Astrocyte (in vitro differentiated cells and primary cell): Measurements from ENCODE around the gene RPP14. TPM values are rescaled to one million over a fixed set of nuclear protein-coding genes. Genes with fewer than 3 reads are reported as not detected.

Experiments
- DNase-seq: peaks from one replicate; pipeline ENCODE4 v3.0.0-alpha.2; 2010; ENCODE audit warnings: low read depth
- FAIRE-seq: peaks from 2 replicates; lab custom pipeline; 2011; peaks lifted over from hg19 to GRCh38; lab: Jason Lieb, UNC
- H2AFZ ChIP-seq: 2 replicates; pipeline ENCODE4 v1.6.0; 2012; ENCODE audit warnings: low read depth, low read length, inconsistent platforms
- H3K27ac ChIP-seq: 2 replicates; pipeline ENCODE4 v1.5.1; 2011; ENCODE audit warnings: low read depth, low read length, inconsistent platforms
- H3K27me3 ChIP-seq: 2 replicates; pipeline ENCODE4 v1.6.0; 2011; ENCODE audit warnings: low read length, inconsistent platforms; ENCODE audit not compliant: insufficient read depth
- H3K36me3 ChIP-seq: 2 replicates; pipeline ENCODE4 v1.5.1; 2011; ENCODE audit warnings: low read length, inconsistent platforms; ENCODE audit not compliant: insufficient read depth
- H3K4me1 ChIP-seq: 2 replicates; pipeline ENCODE4 v1.5.1; 2011; ENCODE audit warnings: low read length, inconsistent platforms; ENCODE audit not compliant: insufficient read depth
- H3K4me2 ChIP-seq: 2 replicates; pipeline ENCODE4 v1.6.0; 2012; ENCODE audit warnings: low read length, inconsistent platforms
- H3K4me3 ChIP-seq: 2 replicates; pipeline ENCODE4 v1.5.1; 2011; ENCODE audit warnings: low read depth, mild to moderate bottlenecking, low read length, inconsistent platforms; ENCODE audit not compliant: insufficient read depth
- H3K79me2 ChIP-seq: 2 replicates; pipeline ENCODE4 v1.6.0; 2012; ENCODE audit warnings: mild to moderate bottlenecking, low read length, inconsistent platforms; ENCODE audit not compliant: insufficient read depth
- H3K9ac ChIP-seq: 2 replicates; pipeline ENCODE4 v1.6.0; 2012; ENCODE audit warnings: mild to moderate bottlenecking, low read length, inconsistent platforms
- H3K9me3 ChIP-seq: 2 replicates; pipeline ENCODE4 v1.5.1; 2012; ENCODE audit warnings: low read depth, mild to moderate bottlenecking, low read length, inconsistent platforms; ENCODE audit not compliant: insufficient read depth
- H4K20me1 ChIP-seq: 2 replicates; pipeline ENCODE4 v1.6.0; 2012; ENCODE audit warnings: low read length, inconsistent platforms; ENCODE audit not compliant: insufficient read depth
- H3K27ac Mint-ChIP-seq: one replicate; pipeline ENCODE4 v1.8.0; 2021; ENCODE audit warnings: mild to moderate bottlenecking, mixed read lengths; ENCODE audit not compliant: unreplicated experiment
- H3K27me3 Mint-ChIP-seq: one replicate; pipeline ENCODE4 v1.8.0; 2021; ENCODE audit warnings: low read depth, mixed read lengths; ENCODE audit not compliant: unreplicated experiment
- H3K36me3 Mint-ChIP-seq: one replicate; pipeline ENCODE4 v1.8.0; 2021; ENCODE audit warnings: low read depth, mixed read lengths; ENCODE audit not compliant: unreplicated experiment
- H3K4me1 Mint-ChIP-seq: one replicate; pipeline ENCODE4 v1.8.0; 2021; ENCODE audit warnings: low read depth, mixed read lengths; ENCODE audit not compliant: unreplicated experiment
- H3K4me3 Mint-ChIP-seq: one replicate; pipeline ENCODE4 v1.8.0; 2021; ENCODE audit warnings: mild to moderate bottlenecking, moderate library complexity, mixed read lengths; ENCODE audit not compliant: unreplicated experiment
- H3K9me3 Mint-ChIP-seq: one replicate; pipeline ENCODE4 v1.8.0; 2021; ENCODE audit warnings: mild to moderate bottlenecking, mixed read lengths; ENCODE audit not compliant: unreplicated experiment
- EZH2 ChIP-seq: IDR thresholded peaks from 2 replicates; pipeline ENCODE4 v1.6.1; 2012; ENCODE audit warnings: mild to moderate bottlenecking, low read length, inconsistent platforms; ENCODE audit not compliant: insufficient read depth
- total RNA-seq: library from RNA; stranded (reverse); gene quantifications from 2 replicates; pipeline ENCODE4 v1.2.1, GENCODE V29; 2021
- TF ChIP-seq, protein P1 (sequence below): IDR thresholded peaks from 2 replicates; pipeline ENCODE4 v1.5.1; 2011; ENCODE audit warnings: low read depth, mild to moderate bottlenecking, inconsistent platforms, low read length, moderate library complexity; ENCODE audit not compliant: insufficient read depth

The RPP14 gene
- total RNA-seq, 1 donor from 2014 or later, result 22.2 TPM

DNA sequence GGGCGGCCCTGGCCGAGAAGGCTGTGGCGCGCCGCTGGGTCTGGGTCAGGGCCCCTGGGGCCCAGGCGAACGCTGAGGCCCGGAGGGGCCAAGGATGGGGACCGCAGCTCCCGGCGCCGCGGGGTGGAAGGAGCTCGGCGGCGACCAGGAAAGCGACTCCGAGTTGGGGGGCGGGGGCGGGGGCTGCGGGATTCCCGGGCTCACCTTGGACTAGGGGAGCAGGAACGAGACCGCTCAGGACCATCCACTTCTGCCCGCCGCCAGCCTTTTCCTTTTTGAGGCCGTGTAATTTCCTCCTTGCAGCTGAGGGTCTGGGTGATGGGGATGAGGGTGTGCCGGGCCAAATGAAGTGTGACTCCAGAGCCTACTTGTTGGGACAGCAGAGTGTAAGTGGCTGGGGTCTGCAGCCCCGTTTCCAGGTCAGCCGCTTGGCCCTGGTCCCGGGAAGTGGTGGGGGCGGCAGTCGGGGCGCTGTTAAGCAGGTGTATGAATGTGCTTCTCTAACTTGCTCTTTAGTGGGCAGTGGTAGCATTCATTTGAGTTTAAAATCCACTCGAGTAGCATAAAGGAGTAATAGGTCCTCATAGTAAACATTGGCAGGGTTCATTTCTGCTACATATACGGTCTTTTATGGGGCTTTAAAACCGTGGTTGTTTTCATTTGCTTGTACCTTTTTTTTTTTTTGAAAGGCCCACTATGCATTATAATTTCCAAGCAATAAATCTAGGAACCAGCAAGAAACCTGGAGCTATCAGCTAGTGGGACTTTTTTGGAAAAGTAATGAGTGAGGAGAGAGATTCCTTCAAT lies 27.4 kb downstream of the RPP14 start:
- H3K4me2 ChIP-seq, result peak overlapping the region; percentile 97
- no peak for TF ChIP-seq EZH2
- TF ChIP-seq, protein P1, sequence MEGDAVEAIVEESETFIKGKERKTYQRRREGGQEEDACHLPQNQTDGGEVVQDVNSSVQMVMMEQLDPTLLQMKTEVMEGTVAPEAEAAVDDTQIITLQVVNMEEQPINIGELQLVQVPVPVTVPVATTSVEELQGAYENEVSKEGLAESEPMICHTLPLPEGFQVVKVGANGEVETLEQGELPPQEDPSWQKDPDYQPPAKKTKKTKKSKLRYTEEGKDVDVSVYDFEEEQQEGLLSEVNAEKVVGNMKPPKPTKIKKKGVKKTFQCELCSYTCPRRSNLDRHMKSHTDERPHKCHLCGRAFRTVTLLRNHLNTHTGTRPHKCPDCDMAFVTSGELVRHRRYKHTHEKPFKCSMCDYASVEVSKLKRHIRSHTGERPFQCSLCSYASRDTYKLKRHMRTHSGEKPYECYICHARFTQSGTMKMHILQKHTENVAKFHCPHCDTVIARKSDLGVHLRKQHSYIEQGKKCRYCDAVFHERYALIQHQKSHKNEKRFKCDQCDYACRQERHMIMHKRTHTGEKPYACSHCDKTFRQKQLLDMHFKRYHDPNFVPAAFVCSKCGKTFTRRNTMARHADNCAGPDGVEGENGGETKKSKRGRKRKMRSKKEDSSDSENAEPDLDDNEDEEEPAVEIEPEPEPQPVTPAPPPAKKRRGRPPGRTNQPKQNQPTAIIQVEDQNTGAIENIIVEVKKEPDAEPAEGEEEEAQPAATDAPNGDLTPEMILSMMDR, result no peak
- H3K27ac Mint-ChIP-seq, result no peak overlapping the region
- DNase-seq (no peak), FAIRE-seq (no peak)
- peak overlapping the region; percentile 99 for H3K4me3 Mint-ChIP-seq
- H3K4me3 ChIP-seq, result peak overlapping the region; percentile 79
- H3K9ac ChIP-seq, result peak overlapping the region; percentile 87
- no peaks in the 10 kb centered on the region for H3K36me3 ChIP-seq
- peaks cover 39% of the 10 kb centered on the region for H3K79me2 ChIP-seq
- peak overlapping the region; percentile 54 for H3K27ac ChIP-seq
- H3K9me3 ChIP-seq, result no peaks in the 10 kb centered on the region
- peaks cover 18% of the 10 kb centered on the region for H3K4me1 Mint-ChIP-seq
- peaks cover 5% of the 10 kb centered on the region for H4K20me1 ChIP-seq
- no peaks in the 10 kb centered on the region for H3K27me3 ChIP-seq
- no peaks in the 10 kb centered on the region for H3K36me3 Mint-ChIP-seq
- H2AFZ ChIP-seq, result peak overlapping the region; percentile 36
- H3K27me3 Mint-ChIP-seq, result peaks cover 5% of the 10 kb centered on the region
- no peaks in the 10 kb centered on the region for H3K9me3 Mint-ChIP-seq
- peaks cover 24% of the 10 kb centered on the region for H3K4me1 ChIP-seq

- H3K4me1 ChIP-seq, result peaks cover 24% of the 10 kb centered on the region
- peaks cover 18% of the 10 kb centered on the region for H3K4me1 Mint-ChIP-seq
- peaks cover 39% of the 10 kb centered on the region for H3K79me2 ChIP-seq
- FAIRE-seq (no peak), DNase-seq (no peak)
- peak overlapping the region; percentile 99 for H3K4me3 Mint-ChIP-seq
- H3K36me3 Mint-ChIP-seq, result peaks cover 1% of the 10 kb centered on the region
- TF ChIP-seq EZH2, result no peak
- TF ChIP-seq, protein P1, result no peak
- no peaks in the 10 kb centered on the region for H3K27me3 ChIP-seq
- H3K27ac ChIP-seq, result no peak overlapping the region
- H3K27me3 Mint-ChIP-seq, result peaks cover 3% of the 10 kb centered on the region
- no peaks in the 10 kb centered on the region for H3K9me3 ChIP-seq
- H3K9me3 Mint-ChIP-seq, result no peaks in the 10 kb centered on the region
- H3K27ac Mint-ChIP-seq, result no peak overlapping the region
- peak overlapping the region; percentile 87 for H3K9ac ChIP-seq
- peak overlapping the region; percentile 97 for H3K4me2 ChIP-seq
- no peaks in the 10 kb centered on the region for H3K36me3 ChIP-seq
- H3K4me3 ChIP-seq, result peak overlapping the region; percentile 79
- no peak overlapping the region for H2AFZ ChIP-seq
- peaks cover 5% of the 10 kb centered on the region for H4K20me1 ChIP-seq
Observed at GRCh38 chr3:58334013-58334321, 27.9 kb downstream of the RPP14 start.

DNA sequence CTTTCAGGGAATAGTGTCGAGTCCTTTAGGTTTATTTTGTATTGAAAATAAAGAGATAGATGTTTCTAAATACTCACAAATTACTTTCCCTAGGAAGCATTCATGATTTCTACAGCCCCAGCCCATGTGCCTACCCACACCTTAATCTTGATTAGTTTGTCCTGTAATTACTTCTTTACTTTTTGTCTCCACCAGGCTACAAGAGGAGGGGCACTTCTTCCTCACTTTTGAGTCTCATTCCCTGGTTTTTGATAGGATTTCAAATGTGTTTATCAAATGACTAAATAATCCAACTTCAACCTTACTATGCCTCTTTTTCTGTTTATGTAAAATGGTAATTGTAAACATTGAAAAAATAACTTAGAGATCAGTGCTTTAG lies 28.4 kb downstream of the RPP14 start:
- peak overlapping the region; percentile 87 for H3K9ac ChIP-seq
- H3K27me3 ChIP-seq, result no peaks in the 10 kb centered on the region
- H3K4me3 Mint-ChIP-seq, result peak overlapping the region; percentile 30
- FAIRE-seq (no peak), DNase-seq (no peak)
- peak overlapping the region; percentile 80 for H3K27ac ChIP-seq
- H3K36me3 Mint-ChIP-seq, result peaks cover 2% of the 10 kb centered on the region
- no peaks in the 10 kb centered on the region for H3K36me3 ChIP-seq
- peak overlapping the region; percentile 97 for H3K4me2 ChIP-seq
- H4K20me1 ChIP-seq, result peaks cover 5% of the 10 kb centered on the region
- peak overlapping the region; percentile 44 for H3K4me3 ChIP-seq
- TF ChIP-seq, protein P1, result no peak
- no peak for TF ChIP-seq EZH2
- peaks cover 18% of the 10 kb centered on the region for H3K4me1 Mint-ChIP-seq
- peaks cover 39% of the 10 kb centered on the region for H3K79me2 ChIP-seq
- peaks cover 24% of the 10 kb centered on the region for H3K4me1 ChIP-seq
- H3K27ac Mint-ChIP-seq, result peak overlapping the region; percentile 42
- H3K9me3 ChIP-seq, result no peaks in the 10 kb centered on the region
- no peak overlapping the region for H2AFZ ChIP-seq
- H3K27me3 Mint-ChIP-seq, result peaks cover 2% of the 10 kb centered on the region
- no peaks in the 10 kb centered on the region for H3K9me3 Mint-ChIP-seq
